Right cardiac atrium (tissue), 5 donors: ENCODE data around the gene CCDC149. TPM values are rescaled to one million over a fixed set of nuclear protein-coding genes. Genes with fewer than 3 reads are reported as not detected.
A peak's percentile ranks its signal among the peaks of the same experiment; 100 is the strongest.

Experiments
- ATAC-seq, 2 donors: fragments of 200-7000 bp; cut with Tn5 transposase; one replicate each; pipeline versions ENCODE4 v1.8.0 to v1.9.1; 2020; ENCODE audit warnings: moderate library complexity in 2 of 2, mild to moderate bottlenecking in 1 of 2
- DNase-seq, 3 donors: peaks; one replicate each; pipeline ENCODE4 v3.0.0-alpha.2; 2020
- H3K27ac ChIP-seq: one replicate; pipeline ENCODE4 v1.5.1; 2013; ENCODE audit warnings: mild to moderate bottlenecking, low read length, control low read depth, moderate library complexity
- H3K27me3 ChIP-seq: one replicate; pipeline ENCODE4 v1.6.1; 2013; ENCODE audit not compliant: control insufficient read depth, insufficient read depth
- H3K4me1 ChIP-seq: one replicate; pipeline ENCODE4 v1.6.1; 2013; ENCODE audit warnings: low read length; ENCODE audit not compliant: control insufficient read depth, insufficient read depth
- H3K4me3 ChIP-seq: one replicate; pipeline ENCODE4 v1.5.1; 2013; ENCODE audit warnings: low read length, control low read depth
- H3K9me3 ChIP-seq: one replicate; pipeline ENCODE4 v1.6.1; 2013; ENCODE audit warnings: low read length; ENCODE audit not compliant: control insufficient read depth
- WGBS: extraction: QIAGEN DNeasy Blood & Tissue Kit; methylation state at CpG from one replicate; pipeline ENCODE4 v1.1.7; 2013; 5-methylcytosine and 5-hydroxymethylcytosine counted together
- intact Hi-C, 4 donors: fragments of 100-400 bp; cut with DNase I; formaldehyde crosslinking; loops; one replicate each; pipeline versions ENCODE4 v1.11.0 to v1.14.0; 2022 to 2023
- polyA plus RNA-seq: library from polyadenylated mRNA; stranded (reverse); fragments of 200-250 nt; gene quantifications from one replicate; pipeline ENCODE4 v1.2.3, GENCODE V29; 2013
- total RNA-seq, 4 donors: library from RNA; stranded (reverse); fragmentation: NEBNext Ultra II Directional; extraction: Animal tissue kit (Norgen Biotek cat#: 25700); gene quantifications; one replicate each; pipeline ENCODE4 v1.2.1, GENCODE V29; 2021
- donor health status: healthy with polysubstance abuse.
- donor health status: DM: no; HTN: yes; CAD: no.
- donor health status: DM: no; HTN: no; CAD: no.
- donor health status: DM: no; HTN: yes; CAD: no; lungs with severe emphysema.
- donor health status: DM: yes; HTN: yes; CAD: no.

CCDC149 gene
- total and polyA plus RNA-seq, 5 donors, result 10.1 to 17.4 (median 15.4) TPM

DNA sequence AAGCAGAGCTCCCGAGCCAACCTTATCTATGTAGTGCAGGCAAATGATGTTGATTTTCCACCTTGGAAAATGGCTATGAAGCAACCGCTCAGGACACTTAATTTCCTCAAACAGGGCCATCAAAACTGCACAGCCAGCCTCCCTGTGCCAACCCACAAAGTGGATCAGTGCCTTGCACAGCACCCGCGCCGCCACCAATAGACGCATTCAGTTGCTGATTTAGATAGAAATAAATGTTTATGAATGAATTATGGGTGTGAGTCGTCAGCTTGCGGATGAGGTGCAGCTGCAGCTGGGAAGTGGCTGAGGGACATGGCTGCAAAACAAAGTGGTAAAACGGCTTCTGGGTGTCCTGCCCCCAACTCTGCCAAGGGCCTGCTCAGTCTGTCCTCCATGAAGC, 70.5 kb downstream of the CCDC149 start:
- Histone ChIP-seq H3K9me3 (no peaks in the 10 kb centered on the region), H3K4me3 (no peak overlapping the region), H3K4me1 (peaks cover 4% of the 10 kb centered on the region), H3K27ac (no peak overlapping the region), H3K27me3 (no peaks in the 10 kb centered on the region)
- WGBS, result 93% methylated on average over 9 of the region's 9 CpGs
- ATAC-seq, result no peak
- no peak for DNase-seq
- intact Hi-C loops, result no loop called here

DNA sequence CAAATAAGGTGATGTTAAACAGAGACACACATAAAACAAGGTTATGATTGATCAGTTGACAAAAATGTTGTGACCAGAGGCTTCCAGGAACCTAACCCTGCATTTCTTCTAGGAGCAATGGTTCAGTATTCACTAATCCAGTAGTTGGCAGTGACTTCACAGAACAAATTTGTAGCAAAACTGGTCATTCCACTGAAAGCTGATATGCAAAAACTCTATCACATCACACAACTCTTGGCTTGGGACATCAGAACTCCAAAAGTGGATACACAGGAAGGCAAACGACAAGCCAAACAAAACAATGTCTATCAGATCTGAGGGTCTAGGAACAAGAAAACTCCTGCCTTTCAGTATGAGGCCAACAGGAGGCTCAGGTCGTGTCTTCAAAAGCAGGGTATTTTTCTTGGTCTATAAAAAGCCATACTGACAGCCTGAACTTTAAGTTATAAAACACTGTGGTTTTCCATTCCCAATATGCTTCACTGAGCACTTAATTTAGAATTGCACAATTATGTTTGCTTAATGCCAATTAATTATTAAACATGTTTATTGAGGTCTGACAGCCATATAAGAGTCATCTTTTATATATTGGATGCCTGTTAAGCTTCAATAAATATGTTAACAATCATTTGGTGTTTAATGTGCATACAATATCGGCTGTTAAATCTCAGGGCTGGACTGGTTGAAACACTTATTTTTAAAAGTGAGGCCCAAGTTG, 71.9 kb downstream of the CCDC149 start:
- Histone ChIP-seq H3K4me1 (peaks cover 4% of the 10 kb centered on the region), H3K4me3 (no peak overlapping the region), H3K27me3 (no peaks in the 10 kb centered on the region), H3K9me3 (no peaks in the 10 kb centered on the region), H3K27ac (no peak overlapping the region)
- ATAC-seq, result no peak
- WGBS, result 72% methylated on average over 3 of the region's 3 CpGs
- intact Hi-C loops, result no loop called here
- DNase-seq, result no peak

DNA sequence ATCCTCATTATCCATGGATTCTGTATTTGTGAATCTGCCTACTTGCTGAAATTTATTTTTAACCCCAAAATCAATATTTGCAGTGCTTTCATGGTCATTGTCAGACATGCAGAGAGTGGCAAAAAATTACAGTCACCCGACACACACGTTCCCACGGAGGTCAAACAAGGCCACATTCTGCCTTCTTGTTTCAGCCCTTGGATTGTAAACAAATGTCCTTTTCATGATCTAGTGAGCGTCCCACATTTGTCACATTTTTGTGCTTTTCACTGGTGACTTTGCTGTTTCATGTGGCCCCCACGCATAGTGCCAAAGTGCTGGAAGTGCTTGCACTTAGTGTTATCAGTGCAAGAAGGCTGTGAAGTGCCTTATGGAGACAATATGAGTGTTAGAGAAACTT, 72.5 kb downstream of the CCDC149 start:
- no peak for DNase-seq
- ATAC-seq, result no peak
- no peak overlapping the region for H3K27ac ChIP-seq
- H3K27me3 ChIP-seq, result no peaks in the 10 kb centered on the region
- H3K4me1 ChIP-seq, result peaks cover 4% of the 10 kb centered on the region
- WGBS, result 75% methylated on average over 5 of the region's 5 CpGs
- intact Hi-C loops, result no loop called here
- no peaks in the 10 kb centered on the region for H3K9me3 ChIP-seq
- H3K4me3 ChIP-seq, result no peak overlapping the region

DNA sequence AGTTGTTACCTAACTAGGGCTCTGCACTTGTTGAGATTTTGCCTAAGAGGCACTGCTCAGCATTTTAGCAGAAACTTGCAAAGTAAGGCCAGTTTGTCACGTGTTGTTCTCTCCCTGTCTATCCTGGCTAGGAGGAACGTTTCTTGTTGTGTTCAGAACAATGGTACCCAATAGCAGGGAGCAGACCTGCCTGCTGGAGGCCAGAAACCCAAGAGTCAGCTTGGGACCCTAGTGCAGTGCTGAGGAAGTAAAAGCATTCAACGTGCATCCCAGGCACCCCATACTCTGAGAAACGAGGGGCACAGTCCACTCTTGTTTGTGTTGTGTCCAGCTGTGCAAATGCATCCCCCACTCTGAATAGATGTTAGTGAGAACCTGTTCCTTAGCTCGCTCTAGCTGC, 75.1 kb downstream of the CCDC149 start:
- Histone ChIP-seq H3K9me3 (no peaks in the 10 kb centered on the region), H3K27ac (no peak overlapping the region), H3K4me3 (no peak overlapping the region), H3K27me3 (no peaks in the 10 kb centered on the region), H3K4me1 (peaks cover 2% of the 10 kb centered on the region)
- 88% methylated on average over 5 of the region's 5 CpGs for WGBS
- DNase-seq (no peak), ATAC-seq (no peak)
- intact Hi-C loops, result no loop called here

DNA sequence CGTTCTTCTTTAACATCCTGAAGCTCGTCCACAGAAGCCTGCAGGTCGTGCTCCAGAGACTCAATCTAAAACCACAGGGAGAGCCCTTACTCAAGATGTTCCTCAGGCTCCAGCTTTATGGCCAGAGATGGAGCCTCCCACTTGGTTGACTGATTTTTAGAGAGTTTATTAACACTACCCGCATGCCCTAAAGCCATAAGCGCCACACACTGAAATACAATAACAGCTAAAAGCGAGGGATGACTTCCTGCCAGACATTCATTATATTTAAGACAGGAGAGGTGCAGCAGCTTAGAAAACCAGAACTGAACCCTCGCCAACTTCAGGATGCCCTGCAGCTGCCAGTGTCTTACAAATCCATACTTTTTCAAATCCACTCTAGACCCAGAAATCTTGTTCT, 75.5 kb downstream of the CCDC149 start:
- no peaks in the 10 kb centered on the region for H3K9me3 ChIP-seq
- peaks cover 2% of the 10 kb centered on the region for H3K4me1 ChIP-seq
- no peaks in the 10 kb centered on the region for H3K27me3 ChIP-seq
- no peak for DNase-seq
- intact Hi-C loops, result no loop called here
- H3K27ac ChIP-seq, result no peak overlapping the region
- ATAC-seq, result no peak
- H3K4me3 ChIP-seq, result no peak overlapping the region
- WGBS, result 97% methylated on average over 7 of the region's 7 CpGs

DNA sequence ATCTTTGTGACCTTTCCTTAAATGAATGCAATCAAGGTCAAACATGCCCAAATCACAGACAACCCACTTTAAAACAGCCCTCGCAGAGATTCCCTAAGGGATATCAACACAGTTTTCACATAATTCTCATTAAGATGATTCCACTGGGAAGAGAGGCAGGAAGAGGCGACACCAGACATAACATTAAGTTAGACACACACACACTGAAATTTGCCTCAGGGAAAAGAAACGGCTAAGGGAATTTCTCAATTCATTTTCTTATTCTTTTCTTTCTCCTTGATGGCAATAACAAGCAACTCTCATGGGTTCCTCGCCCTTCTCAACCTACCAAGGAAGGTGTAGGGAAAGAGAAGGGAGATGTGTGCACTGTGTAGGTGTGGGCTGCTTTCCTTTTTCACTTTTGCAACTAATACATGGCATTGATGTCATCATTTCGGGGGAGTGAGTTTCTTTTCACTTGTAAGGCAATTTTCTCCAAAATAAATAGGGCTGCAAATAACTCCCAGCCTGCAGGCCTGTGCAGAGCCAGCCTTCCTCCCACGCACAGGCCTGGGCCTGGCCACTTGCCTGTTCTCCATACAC, 76.1 kb downstream of the CCDC149 start:
- H3K27me3 ChIP-seq, result no peaks in the 10 kb centered on the region
- ATAC-seq (peak in 1 of 2 donors; percentile 33), DNase-seq (no peak)
- H3K9me3 ChIP-seq, result no peaks in the 10 kb centered on the region
- H3K27ac ChIP-seq, result no peak overlapping the region
- peaks cover 2% of the 10 kb centered on the region for H3K4me1 ChIP-seq
- intact Hi-C loops, result no loop called here
- WGBS, result 87% methylated on average over 6 of the region's 6 CpGs
- H3K4me3 ChIP-seq, result no peak overlapping the region

DNA sequence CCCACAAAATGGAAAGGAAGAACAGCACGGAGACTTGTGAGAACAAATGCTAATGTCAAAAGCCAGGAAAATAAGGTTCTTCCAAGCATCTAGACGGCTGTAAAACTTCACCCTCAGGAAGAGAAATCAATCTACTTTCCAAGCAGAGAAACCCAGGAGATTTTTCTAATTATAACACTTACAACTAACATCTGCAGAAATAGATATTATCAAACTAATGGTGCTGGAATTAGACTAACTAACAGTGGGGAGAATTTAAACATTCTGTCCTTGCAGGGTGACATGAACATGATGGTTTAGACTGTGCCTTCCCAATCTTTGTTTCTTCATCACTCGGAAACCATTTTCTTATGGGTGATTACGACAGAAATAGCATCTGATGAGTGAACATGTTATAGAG, 77.1 kb downstream of the CCDC149 start:
- intact Hi-C loops, result no loop called here
- no peak for DNase-seq
- ATAC-seq, result no peak
- no peaks in the 10 kb centered on the region for H3K27me3 ChIP-seq
- WGBS, result 87% methylated on average over 4 of the region's 4 CpGs
- H3K4me1 ChIP-seq, result peaks cover 2% of the 10 kb centered on the region
- H3K4me3 ChIP-seq, result no peak overlapping the region
- no peak overlapping the region for H3K27ac ChIP-seq
- no peaks in the 10 kb centered on the region for H3K9me3 ChIP-seq

DNA sequence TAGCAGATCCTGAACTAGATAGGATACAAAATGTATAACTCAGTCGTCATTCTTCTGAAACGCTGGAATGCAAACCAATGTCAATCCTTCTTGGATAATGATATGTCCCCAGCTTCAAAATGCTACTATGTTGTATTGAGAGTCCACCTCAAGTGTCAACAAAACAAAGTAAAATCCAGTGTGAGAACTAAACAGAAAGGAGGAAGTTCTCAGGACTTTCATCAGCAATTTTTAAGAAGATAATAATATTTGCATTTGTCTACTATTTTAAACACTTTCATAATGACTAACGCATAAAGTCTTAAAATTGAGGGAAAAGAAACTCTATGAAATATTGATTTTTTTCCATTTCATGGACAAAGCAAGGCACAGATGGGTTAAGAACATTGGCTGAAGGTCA, 81.2 kb downstream of the CCDC149 start:
- 92% methylated on average over 3 of the region's 3 CpGs for WGBS
- Histone ChIP-seq H3K4me3 (no peak overlapping the region), H3K27ac (no peak overlapping the region), H3K9me3 (no peaks in the 10 kb centered on the region), H3K27me3 (no peaks in the 10 kb centered on the region), H3K4me1 (no peaks in the 10 kb centered on the region)
- intact Hi-C loops, result no loop called here
- DNase-seq (no peak), ATAC-seq (no peak)

DNA sequence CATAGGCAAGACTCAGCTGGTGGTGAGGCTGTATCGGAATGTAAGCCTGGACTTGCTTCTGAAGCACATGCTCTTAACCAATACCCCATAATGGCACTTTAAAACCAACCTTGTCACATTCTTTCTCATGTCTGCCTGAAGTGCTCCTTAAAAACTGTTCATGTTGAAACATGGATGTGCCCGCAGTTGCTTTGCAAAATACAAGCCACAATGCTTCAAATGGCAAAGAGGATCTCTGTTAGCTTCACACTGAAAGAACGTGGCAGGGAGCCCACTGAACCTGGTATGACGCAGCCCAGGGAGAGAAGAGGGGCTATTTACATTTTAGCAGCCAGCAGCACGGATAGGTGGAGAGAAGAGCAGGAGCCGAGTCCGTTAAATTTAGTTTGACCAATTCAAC, 88.1 kb downstream of the CCDC149 start:
- no peak for ATAC-seq
- H3K27ac ChIP-seq, result no peak overlapping the region
- no peak for DNase-seq

DNA sequence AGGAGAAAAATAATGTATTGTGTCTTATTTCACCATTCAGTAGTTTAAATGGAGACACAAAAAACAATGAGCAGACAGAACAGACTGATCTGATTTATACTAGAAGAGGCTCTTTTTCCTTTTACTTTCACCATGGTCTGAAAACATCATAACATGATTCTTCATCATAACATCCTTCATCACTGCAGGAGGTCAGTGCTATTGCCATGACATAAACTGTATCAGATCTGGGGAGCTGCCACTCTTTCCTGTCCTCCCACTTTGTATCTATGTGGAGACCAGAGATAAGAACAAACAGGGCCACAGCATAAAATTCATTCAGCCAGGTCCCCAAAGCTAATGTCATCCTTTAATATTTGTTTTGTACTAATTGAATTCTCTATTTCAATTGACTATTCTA, 92.3 kb downstream of the CCDC149 start:
- Histone ChIP-seq H3K4me3 (no peak overlapping the region), H3K4me1 (no peaks in the 10 kb centered on the region), H3K9me3 (no peaks in the 10 kb centered on the region), H3K27me3 (no peaks in the 10 kb centered on the region), H3K27ac (no peak overlapping the region)
- DNase-seq (no peak), ATAC-seq (no peak)
- intact Hi-C loops, result no loop called here

More for the DNA sequence above, 88.1 kb downstream of the CCDC149 start:
- Histone ChIP-seq H3K4me1 (no peaks in the 10 kb centered on the region), H3K9me3 (no peaks in the 10 kb centered on the region), H3K27me3 (no peaks in the 10 kb centered on the region), H3K4me3 (no peak overlapping the region)
- intact Hi-C loops, result no loop called here
- WGBS, result 91% methylated on average over 7 of the region's 7 CpGs

DNA sequence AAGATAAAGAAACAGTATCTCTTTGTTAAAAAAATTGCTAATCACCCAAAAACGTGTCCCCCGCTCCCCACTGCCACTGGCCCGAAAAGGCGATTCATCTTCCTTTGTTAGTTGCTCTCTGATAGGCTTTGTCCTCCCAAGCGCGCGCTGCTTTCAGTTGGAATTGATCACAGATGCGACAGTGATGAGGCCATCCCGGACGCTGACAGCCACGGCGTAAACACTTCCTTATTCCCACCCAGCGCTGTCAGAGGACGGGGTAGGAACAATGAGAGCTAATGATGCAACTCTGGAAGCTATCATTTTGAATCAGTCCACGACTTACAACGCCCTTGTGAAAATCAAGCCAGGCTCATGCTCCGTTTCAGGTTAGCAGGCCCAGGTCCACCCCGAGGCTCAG, 96.0 kb downstream of the CCDC149 start:
- intact Hi-C loops, result no loop called here
- H3K4me1 ChIP-seq, result no peaks in the 10 kb centered on the region
- no peak overlapping the region for H3K27ac ChIP-seq
- DNase-seq (no peak), ATAC-seq (no peak)
- no peaks in the 10 kb centered on the region for H3K9me3 ChIP-seq
- no peak overlapping the region for H3K4me3 ChIP-seq
- WGBS, result 80% methylated on average over 18 of the region's 18 CpGs
- no peaks in the 10 kb centered on the region for H3K27me3 ChIP-seq

DNA sequence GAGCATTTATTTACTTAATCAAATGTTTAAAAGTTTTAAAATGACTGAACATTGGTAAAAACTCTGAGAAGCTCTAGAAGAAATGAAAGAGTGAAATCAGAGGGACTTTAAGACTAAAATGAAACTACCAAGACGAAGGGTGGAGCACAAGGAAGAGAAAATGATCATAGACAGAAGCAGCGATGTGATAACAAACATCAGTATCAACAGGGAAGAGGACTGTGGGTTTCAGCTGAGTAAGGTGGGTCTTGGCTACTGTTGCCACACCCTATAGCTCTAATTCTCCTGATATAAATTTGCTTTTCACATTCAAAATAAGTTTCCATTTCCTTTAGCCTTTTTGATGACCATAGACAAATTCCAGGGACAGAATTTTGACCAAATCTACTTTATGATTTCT, 99.1 kb downstream of the CCDC149 start:
- ATAC-seq (no peak), DNase-seq (no peak)
- intact Hi-C loops, result no loop called here
- WGBS, result 96% methylated on average over 2 of the region's 2 CpGs
- Histone ChIP-seq H3K27ac (no peak overlapping the region), H3K27me3 (no peaks in the 10 kb centered on the region), H3K4me1 (no peaks in the 10 kb centered on the region), H3K4me3 (no peak overlapping the region), H3K9me3 (no peaks in the 10 kb centered on the region)
